ENCODE results near the gene WHRN.

The WHRN gene

GRCh38 chr9:114356792-114357191, 148.5 kb downstream of the WHRN start:
- DNase-seq: no peak

GRCh38 chr9:114355821-114356220, 149.5 kb downstream of the WHRN start:
- no peak for DNase-seq
